RWPE2 (cell line): ENCODE measurements around the gene CLEC1B.

ENCODE experiments used
- ATAC-seq: fragments of 200-7000 bp; cut with Tn5 transposase; 3 replicates; pipeline ENCODE4 v1.9.1; 2021; ENCODE audit warnings: low read depth
- DNase-seq: peaks from one replicate; pipeline ENCODE4 v3.0.0-alpha.2; 2020; ENCODE audit warnings: low spot score
- H3K27ac ChIP-seq: fragments of 450-650 bp; 2 replicates; pipeline ENCODE4 v1.5.1; 2017; ENCODE audit warnings: mild to moderate bottlenecking; ENCODE audit not compliant: poor library complexity, severe bottlenecking
- H3K27me3 ChIP-seq: fragments of 250-450 bp; sonication (Bioruptor Pico); 2 replicates; pipeline ENCODE4 v1.5.1; 2021; ENCODE audit warnings: mild to moderate bottlenecking, moderate library complexity; ENCODE audit not compliant: insufficient read depth, poor library complexity, severe bottlenecking
- H3K36me3 ChIP-seq: fragments of 250-450 bp; sonication (Bioruptor Pico); 2 replicates; pipeline ENCODE4 v1.5.1; 2020; ENCODE audit warnings: low read depth, mild to moderate bottlenecking, moderate library complexity
- H3K4me1 ChIP-seq: fragments of 250-450 bp; sonication (Bioruptor Pico); 2 replicates; pipeline ENCODE4 v1.5.1; 2021; ENCODE audit warnings: mild to moderate bottlenecking, moderate library complexity; ENCODE audit not compliant: insufficient read depth, poor library complexity, severe bottlenecking
- H3K4me3 ChIP-seq: fragments of 250-450 bp; sonication (Bioruptor Pico); 2 replicates; pipeline ENCODE4 v1.5.1; 2021; ENCODE audit warnings: mild to moderate bottlenecking, moderate library complexity; ENCODE audit not compliant: severe bottlenecking
- H3K9me3 ChIP-seq: fragments of 250-450 bp; sonication (Bioruptor Pico); 2 replicates; pipeline ENCODE4 v1.5.1; 2021; ENCODE audit warnings: mild to moderate bottlenecking, moderate library complexity; ENCODE audit not compliant: severe bottlenecking
- TF ChIP-seq, protein P1 (sequence below): fragments of 450-650 bp; IDR thresholded peaks from one replicate; pipeline ENCODE4 v1.5.1; 2017; ENCODE audit warnings: mild to moderate bottlenecking, moderate library complexity; ENCODE audit not compliant: poor library complexity, severe bottlenecking

CLEC1B gene

DNA sequence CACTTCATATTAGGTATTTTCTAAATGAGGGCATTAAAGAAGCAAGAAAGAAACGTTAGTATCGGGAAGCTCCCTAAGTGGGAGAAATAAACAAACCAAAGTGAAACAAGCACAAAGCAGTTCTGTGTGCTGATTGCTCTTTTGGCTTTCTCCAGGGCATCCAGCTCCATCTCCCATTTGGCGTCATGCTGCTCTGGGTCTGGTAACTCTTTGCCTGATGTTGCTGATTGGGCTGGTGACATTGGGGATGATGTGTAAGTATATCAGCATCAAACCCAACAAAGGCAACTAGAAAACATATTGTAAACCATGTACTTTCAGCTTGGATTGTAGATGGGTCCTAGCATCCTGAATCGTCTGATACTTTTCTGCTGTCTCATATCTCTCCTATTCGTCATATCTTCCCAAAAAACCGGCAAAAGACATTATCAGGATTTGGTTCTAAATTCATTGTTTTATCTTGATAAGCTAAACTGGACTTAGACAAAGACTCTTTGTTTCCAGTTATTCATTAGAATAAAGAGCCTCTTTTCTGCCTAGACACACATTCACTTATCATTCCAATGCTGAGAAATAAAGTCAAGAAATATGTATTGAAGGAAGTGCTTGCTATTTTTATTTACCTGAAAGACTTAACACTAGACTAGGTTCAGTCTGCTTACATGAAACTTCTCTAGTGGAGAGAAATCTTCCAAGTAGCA, 13.9 kb upstream of the CLEC1B start:
- no peak for ATAC-seq
- H3K27me3 ChIP-seq, result no peaks in the 10 kb centered on the region
- H3K4me3 ChIP-seq, result no peak overlapping the region
- no peaks in the 10 kb centered on the region for H3K9me3 ChIP-seq
- DNase-seq, result no peak
- no peak overlapping the region for H3K27ac ChIP-seq
- no peaks in the 10 kb centered on the region for H3K4me1 ChIP-seq
- TF ChIP-seq, protein P1, sequence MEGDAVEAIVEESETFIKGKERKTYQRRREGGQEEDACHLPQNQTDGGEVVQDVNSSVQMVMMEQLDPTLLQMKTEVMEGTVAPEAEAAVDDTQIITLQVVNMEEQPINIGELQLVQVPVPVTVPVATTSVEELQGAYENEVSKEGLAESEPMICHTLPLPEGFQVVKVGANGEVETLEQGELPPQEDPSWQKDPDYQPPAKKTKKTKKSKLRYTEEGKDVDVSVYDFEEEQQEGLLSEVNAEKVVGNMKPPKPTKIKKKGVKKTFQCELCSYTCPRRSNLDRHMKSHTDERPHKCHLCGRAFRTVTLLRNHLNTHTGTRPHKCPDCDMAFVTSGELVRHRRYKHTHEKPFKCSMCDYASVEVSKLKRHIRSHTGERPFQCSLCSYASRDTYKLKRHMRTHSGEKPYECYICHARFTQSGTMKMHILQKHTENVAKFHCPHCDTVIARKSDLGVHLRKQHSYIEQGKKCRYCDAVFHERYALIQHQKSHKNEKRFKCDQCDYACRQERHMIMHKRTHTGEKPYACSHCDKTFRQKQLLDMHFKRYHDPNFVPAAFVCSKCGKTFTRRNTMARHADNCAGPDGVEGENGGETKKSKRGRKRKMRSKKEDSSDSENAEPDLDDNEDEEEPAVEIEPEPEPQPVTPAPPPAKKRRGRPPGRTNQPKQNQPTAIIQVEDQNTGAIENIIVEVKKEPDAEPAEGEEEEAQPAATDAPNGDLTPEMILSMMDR, result no peak
- H3K36me3 ChIP-seq, result no peaks in the 10 kb centered on the region

DNA sequence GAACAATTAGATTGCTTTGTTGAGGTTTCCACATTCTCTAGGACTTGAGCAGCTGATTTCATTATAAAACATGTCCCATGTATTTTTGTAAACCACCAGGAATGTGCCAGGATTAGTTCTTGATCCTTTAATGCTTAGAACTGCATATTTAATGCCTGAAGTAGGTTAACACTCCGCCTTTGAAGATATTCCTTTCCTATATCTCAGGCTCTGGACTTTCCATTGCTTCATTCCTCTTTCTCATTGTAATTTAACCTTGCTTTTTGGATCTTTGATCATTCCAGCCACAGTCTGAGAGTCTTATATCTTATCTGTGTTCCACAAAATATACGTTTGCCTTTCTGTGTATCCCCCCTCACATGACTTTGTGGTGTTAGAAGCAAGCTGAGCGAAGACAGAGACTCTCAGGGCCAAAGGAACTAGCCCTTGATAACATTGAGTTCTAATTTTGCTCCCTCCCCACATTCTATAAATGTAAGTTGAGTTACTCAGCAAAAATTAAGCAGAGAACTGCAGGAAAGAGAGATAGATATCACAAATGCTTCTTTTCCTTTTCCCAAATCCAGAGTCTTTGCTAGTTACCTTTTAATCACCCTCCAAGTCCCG, 2.4 kb upstream of the CLEC1B start:
- no peaks in the 10 kb centered on the region for H3K4me1 ChIP-seq
- no peak overlapping the region for H3K4me3 ChIP-seq
- H3K36me3 ChIP-seq, result no peaks in the 10 kb centered on the region
- H3K27me3 ChIP-seq, result no peaks in the 10 kb centered on the region
- ATAC-seq (no peak), DNase-seq (no peak)
- no peak overlapping the region for H3K27ac ChIP-seq
- H3K9me3 ChIP-seq, result no peaks in the 10 kb centered on the region
- TF ChIP-seq, protein P1, result no peak

DNA sequence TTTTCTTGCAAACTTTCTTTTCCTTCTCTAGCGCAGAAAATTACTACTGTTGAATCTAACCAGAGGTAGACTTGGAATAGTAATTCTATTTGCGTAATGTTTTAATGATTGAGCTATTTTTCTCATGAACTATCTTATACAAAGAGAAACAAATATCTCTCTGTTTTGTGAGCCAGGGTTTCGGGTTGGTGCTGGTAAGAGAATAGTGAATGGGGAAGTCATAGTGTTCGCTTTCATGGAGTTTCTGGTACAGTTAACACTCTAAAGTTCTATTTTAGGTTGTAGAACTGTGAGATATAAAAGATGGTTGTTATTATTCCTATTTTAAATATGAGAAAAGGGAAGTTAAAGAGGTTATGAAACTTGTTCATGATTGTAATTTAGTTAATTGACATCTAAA, 6.6 kb downstream of the CLEC1B start:
- no peak for ATAC-seq
- DNase-seq, result no peak
- Histone ChIP-seq H3K4me3 (no peak overlapping the region), H3K27me3 (no peaks in the 10 kb centered on the region), H3K27ac (no peak overlapping the region), H3K36me3 (no peaks in the 10 kb centered on the region), H3K4me1 (no peaks in the 10 kb centered on the region), H3K9me3 (no peaks in the 10 kb centered on the region)
- TF ChIP-seq, protein P1, result no peak

DNA sequence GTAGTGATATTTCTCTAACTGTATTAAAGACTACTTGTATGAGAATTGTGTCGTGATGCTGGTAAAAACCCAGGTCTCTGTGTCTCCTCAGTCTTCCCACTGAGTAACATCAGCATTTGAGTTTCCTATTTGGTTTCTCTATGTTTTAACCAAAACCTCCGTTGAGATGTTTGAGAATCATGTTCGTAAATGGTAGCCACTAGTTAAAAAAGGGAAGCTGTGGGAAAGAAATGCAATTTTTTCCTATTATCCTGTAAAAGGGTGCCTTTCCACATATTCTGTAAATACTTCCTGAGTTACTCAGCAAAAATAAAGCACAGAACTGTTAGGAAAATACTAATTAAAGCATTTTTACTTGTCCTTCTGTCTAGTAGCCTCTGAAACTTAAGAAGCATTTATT, 7.0 kb downstream of the CLEC1B start:
- H3K9me3 ChIP-seq, result no peaks in the 10 kb centered on the region
- H3K36me3 ChIP-seq, result no peaks in the 10 kb centered on the region
- no peaks in the 10 kb centered on the region for H3K27me3 ChIP-seq
- TF ChIP-seq, protein P1, result no peak
- ATAC-seq, result no peak
- no peak for DNase-seq
- H3K4me3 ChIP-seq, result no peak overlapping the region
- H3K27ac ChIP-seq, result no peak overlapping the region
- H3K4me1 ChIP-seq, result no peaks in the 10 kb centered on the region

DNA sequence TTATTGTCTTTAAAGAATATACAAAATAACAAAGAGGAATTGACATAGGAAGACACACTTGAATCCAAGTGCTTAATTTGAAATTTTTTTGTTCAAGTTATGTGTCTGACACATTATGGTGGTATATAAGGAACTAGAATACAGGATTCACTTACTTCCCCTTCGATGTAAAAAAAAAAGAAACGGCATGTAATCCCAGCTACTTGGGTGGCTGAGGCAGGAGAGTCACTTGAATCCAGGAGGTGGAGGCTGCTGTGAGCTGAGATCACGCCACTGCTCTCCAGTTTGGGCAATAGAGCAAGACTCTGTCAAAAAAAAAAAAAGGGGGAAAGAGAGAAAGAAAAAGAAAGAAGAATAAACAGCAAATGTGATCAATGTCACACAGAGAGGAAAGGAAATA, 18.8 kb downstream of the CLEC1B start:
- no peak overlapping the region for H3K27ac ChIP-seq
- H3K9me3 ChIP-seq, result no peaks in the 10 kb centered on the region
- no peaks in the 10 kb centered on the region for H3K4me1 ChIP-seq
- no peak for ATAC-seq
- H3K36me3 ChIP-seq, result no peaks in the 10 kb centered on the region
- H3K4me3 ChIP-seq, result no peak overlapping the region
- no peaks in the 10 kb centered on the region for H3K27me3 ChIP-seq
- TF ChIP-seq, protein P1, result no peak
- DNase-seq, result no peak
